Measurements from ENCODE around the gene PIP5K1B.

DNA sequence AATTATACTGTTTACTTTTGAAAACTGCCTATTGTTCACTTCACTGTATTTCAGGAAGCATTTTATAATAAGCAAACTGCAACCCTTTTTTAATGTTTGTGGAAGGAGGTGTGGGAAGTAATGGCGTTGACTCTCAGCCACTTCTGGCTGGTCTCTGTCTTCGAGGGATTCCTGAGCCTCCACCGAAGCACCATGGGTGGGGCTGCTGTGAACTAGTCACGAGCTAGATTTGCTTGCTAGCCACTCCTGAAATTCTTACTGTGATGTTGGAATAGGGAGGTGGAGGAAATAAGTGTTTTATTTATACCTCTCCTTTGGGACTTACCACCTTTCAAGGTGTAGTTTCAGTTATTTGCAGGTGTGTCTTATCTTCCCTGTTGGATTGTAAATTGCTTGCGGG lies 26.8 kb downstream of the PIP5K1B start:
- TF ChIP-seq, protein P1, sequence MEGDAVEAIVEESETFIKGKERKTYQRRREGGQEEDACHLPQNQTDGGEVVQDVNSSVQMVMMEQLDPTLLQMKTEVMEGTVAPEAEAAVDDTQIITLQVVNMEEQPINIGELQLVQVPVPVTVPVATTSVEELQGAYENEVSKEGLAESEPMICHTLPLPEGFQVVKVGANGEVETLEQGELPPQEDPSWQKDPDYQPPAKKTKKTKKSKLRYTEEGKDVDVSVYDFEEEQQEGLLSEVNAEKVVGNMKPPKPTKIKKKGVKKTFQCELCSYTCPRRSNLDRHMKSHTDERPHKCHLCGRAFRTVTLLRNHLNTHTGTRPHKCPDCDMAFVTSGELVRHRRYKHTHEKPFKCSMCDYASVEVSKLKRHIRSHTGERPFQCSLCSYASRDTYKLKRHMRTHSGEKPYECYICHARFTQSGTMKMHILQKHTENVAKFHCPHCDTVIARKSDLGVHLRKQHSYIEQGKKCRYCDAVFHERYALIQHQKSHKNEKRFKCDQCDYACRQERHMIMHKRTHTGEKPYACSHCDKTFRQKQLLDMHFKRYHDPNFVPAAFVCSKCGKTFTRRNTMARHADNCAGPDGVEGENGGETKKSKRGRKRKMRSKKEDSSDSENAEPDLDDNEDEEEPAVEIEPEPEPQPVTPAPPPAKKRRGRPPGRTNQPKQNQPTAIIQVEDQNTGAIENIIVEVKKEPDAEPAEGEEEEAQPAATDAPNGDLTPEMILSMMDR (conservative IDR thresholded peaks at IDR 0.05; ENCODE audit: low read length) = no peak
- no peak for TF ChIP-seq EZH2phosphoT487 (IDR thresholded peaks at IDR 0.05; ENCODE audit: borderline replicate concordance)

Measured in Loucy (cell line).